DMS53 treated with DMSO at 0.1 percent for 48 hours (cell line): Measurements from ENCODE around the gene ZNF837.
A peak's percentile ranks its signal among the peaks of the same experiment; 100 is the strongest.
"Not testable (repeated sequence)": the region's sequence is repeated elsewhere in the genome, so short reads cannot be mapped to it uniquely, and the experiment has no call there.

ENCODE experiments used
- DNase-seq: peaks from one replicate; lab custom pipeline; 2025; ENCODE audit not compliant: unreplicated experiment; lab: John Stamatoyannopoulos, UW

Gene ZNF837

GRCh38 chr19:58351990-58352755 is 28.7 kb downstream of the ZNF837 start:
- DNase-seq: no peak

- DNase-seq: no peak
Measured at GRCh38 chr19:58351558-58351878, 29.3 kb downstream of the ZNF837 start.

GRCh38 chr19:58350871-58351557 is 29.8 kb downstream of the ZNF837 start:
- no peak for DNase-seq

GRCh38 chr19:58350001-58350861 is 30.6 kb downstream of the ZNF837 start:
- DNase-seq: no peak

- DNase-seq: no peak
Measured at GRCh38 chr19:58349590-58349989, 31.2 kb downstream of the ZNF837 start.

- DNase-seq: not testable (repeated sequence)
Measured at GRCh38 chr19:58348080-58348479, 32.8 kb downstream of the ZNF837 start.

- DNase-seq: no peak
Measured at GRCh38 chr19:58346961-58347929, 33.6 kb downstream of the ZNF837 start.

- no peak for DNase-seq
Measured at GRCh38 chr19:58345558-58345957, 35.3 kb downstream of the ZNF837 start.

- no peak for DNase-seq
Measured at GRCh38 chr19:58338825-58339558, 41.8 kb downstream of the ZNF837 start.

- DNase-seq: no peak
Measured at GRCh38 chr19:58338336-58338735, 42.5 kb downstream of the ZNF837 start.

GRCh38 chr19:58336820-58337219 is 44.0 kb downstream of the ZNF837 start:
- DNase-seq: no peak

- DNase-seq: no peak
Measured at GRCh38 chr19:58336216-58336615, 44.6 kb downstream of the ZNF837 start.

GRCh38 chr19:58335630-58336029 is 45.2 kb downstream of the ZNF837 start:
- no peak for DNase-seq

GRCh38 chr19:58334691-58335249 is 46.1 kb downstream of the ZNF837 start:
- no peak for DNase-seq

- no peak for DNase-seq
Measured at GRCh38 chr19:58332697-58333096, 48.1 kb downstream of the ZNF837 start.

GRCh38 chr19:58330458-58330857 is 50.4 kb downstream of the ZNF837 start:
- no peak for DNase-seq

- no peak for DNase-seq
Measured at GRCh38 chr19:58328999-58329398, 51.8 kb downstream of the ZNF837 start.

GRCh38 chr19:58326914-58327726 is 53.7 kb downstream of the ZNF837 start, which contains the start of gene ZSCAN22:
Gene ZSCAN22, plus strand, starts transcription at chr19:58326994. Its CDS starts 7,809 bp downstream, at chr19:58334803.
- DNase-seq: peak; percentile 84

- no peak for DNase-seq
Measured at GRCh38 chr19:58326501-58326913, 54.3 kb downstream of the ZNF837 start.
